Neutrophil (primary cell): ENCODE data around the gene RUVBL2.
"Not testable (repeated sequence)": the region's sequence is repeated elsewhere in the genome, so short reads cannot be mapped to it uniquely, and the experiment has no call there.

Experiments used
- H3K27ac ChIP-seq: fragments of 200-600 bp; sonication (generic); 2 replicates; pipeline ENCODE4 v1.5.1; 2016; ENCODE audit warnings: mild to moderate bottlenecking, moderate library complexity
- H3K27me3 ChIP-seq: fragments of 200-600 bp; sonication (generic); 2 replicates; pipeline ENCODE4 v1.6.0; 2016; ENCODE audit warnings: mild to moderate bottlenecking
- H3K36me3 ChIP-seq: fragments of 200-600 bp; sonication (generic); 2 replicates; pipeline ENCODE4 v1.5.1; 2017
- H3K4me1 ChIP-seq, 2 experiments: fragments of 200-600 bp in 1 of 2; sonication (generic) in 1 of 2; 1 replicate in 1 of 2; 2 replicates in 1 of 2; pipeline versions ENCODE4 v1.5.1 to v1.6.1; 2013 to 2016; ENCODE audit warnings: low read depth in 1 of 2, low read length in 1 of 2, mild to moderate bottlenecking in 1 of 2, moderate library complexity in 1 of 2; ENCODE audit not compliant: control insufficient read depth in 1 of 2, insufficient read depth in 1 of 2
- H3K4me3 ChIP-seq, 2 experiments: fragments of 200-600 bp in 1 of 2; sonication (generic) in 1 of 2; 1 replicate in 1 of 2; 2 replicates in 1 of 2; pipeline ENCODE4 v1.5.1; 2013 to 2016; ENCODE audit warnings: low read depth in 1 of 2, low read length in 1 of 2, mild to moderate bottlenecking in 1 of 2, moderate library complexity in 1 of 2
- H3K9me3 ChIP-seq: fragments of 200-600 bp; sonication (generic); 2 replicates; pipeline ENCODE4 v1.5.1; 2016
- TF ChIP-seq, protein P1 (sequence below): fragments of 200-600 bp; sonication (generic); IDR thresholded peaks from 2 replicates; pipeline ENCODE4 v1.5.1; 2016; ENCODE audit warnings: antibody characterized with exemption

RUVBL2 gene

DNA sequence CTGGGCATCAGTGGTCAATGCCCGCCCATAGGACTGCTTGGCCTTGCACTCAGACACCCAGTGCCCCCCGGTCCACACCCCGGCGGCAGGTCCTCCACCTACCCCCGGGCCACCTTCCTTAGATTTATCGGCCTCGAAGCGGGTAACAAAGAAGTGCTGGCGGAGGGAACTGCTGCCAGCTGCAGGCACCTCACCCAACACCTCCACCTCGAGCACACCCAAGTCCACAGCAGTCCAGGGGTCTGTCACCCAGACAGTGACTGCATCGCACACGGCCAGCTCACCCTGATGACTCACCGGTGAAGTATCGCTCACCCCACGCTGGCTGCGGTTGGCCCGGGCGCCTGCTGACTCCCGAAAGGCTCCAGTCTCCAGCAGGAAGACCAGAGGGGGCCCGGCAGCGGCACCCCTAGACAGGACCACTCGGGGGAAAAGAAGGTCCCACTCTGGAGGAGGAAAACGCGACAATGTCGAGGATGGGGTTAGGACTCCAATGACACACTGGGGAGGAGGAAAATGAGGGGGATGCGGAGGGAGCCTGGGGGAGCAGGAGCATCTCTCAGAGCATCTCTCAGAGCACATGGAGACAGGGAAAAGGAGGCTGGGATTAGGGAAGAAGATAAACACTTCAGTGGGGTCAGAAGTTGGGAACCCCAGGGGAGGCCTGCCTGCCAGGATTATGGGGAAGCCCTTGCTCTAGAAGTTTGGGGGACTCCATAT is 45.0 kb downstream of the RUVBL2 start:
- H3K4me3 ChIP-seq, H3K9me3 ChIP-seq, H3K4me1 ChIP-seq, H3K36me3 ChIP-seq, H3K27ac ChIP-seq, H3K27me3 ChIP-seq: not testable (repeated sequence)

DNA sequence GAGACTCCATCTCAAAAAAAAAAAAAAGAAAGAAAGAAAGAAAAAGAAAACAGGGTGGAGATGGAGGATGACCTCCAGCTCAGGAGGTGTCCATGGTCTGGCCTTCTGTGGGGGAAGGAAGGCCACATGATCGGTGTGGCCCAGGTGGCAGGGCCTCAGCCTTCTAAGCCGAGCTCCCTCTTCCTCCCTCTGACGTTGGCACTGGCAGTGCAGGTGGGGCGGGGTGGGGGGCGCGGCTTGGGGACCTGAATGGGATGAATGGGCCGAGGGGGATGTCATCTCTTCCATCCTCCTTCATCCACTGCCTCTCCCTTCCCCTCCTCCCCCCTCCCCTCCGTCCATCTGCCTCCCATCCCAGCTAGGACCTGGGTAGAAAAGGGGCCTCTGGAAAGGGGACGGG is 46.0 kb downstream of the RUVBL2 start:
- not testable (repeated sequence) for H3K36me3 ChIP-seq, H3K4me3 ChIP-seq, H3K4me1 ChIP-seq, H3K9me3 ChIP-seq, H3K27ac ChIP-seq, H3K27me3 ChIP-seq

DNA sequence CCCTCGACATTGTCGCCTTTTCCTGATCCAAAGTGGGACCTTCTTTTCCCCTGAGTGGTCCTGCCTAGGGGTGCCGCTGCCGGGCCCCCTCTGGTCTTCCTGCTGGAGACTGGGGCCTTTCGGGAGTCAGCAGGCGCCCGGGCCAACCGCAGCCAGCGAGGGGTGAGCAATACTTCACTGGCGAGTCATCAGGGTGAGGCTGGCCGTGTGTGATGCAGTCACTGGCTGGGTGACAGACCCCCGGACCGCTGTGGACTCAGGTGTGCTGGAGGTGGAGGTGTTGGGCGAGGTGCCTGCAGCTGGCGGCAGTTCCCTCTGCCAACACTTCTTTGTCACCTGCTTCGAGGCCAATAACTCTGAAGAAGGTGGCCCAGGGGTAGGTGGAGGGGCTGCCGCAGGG is 48.5 kb downstream of the RUVBL2 start:
- Histone ChIP-seq H3K4me3 (no peak overlapping the region), H3K4me1 (no peaks in the 10 kb centered on the region), H3K27me3 (no peaks in the 10 kb centered on the region), H3K36me3 (no peaks in the 10 kb centered on the region), H3K9me3 (no peaks in the 10 kb centered on the region), H3K27ac (no peak overlapping the region)
- TF ChIP-seq, protein P1, sequence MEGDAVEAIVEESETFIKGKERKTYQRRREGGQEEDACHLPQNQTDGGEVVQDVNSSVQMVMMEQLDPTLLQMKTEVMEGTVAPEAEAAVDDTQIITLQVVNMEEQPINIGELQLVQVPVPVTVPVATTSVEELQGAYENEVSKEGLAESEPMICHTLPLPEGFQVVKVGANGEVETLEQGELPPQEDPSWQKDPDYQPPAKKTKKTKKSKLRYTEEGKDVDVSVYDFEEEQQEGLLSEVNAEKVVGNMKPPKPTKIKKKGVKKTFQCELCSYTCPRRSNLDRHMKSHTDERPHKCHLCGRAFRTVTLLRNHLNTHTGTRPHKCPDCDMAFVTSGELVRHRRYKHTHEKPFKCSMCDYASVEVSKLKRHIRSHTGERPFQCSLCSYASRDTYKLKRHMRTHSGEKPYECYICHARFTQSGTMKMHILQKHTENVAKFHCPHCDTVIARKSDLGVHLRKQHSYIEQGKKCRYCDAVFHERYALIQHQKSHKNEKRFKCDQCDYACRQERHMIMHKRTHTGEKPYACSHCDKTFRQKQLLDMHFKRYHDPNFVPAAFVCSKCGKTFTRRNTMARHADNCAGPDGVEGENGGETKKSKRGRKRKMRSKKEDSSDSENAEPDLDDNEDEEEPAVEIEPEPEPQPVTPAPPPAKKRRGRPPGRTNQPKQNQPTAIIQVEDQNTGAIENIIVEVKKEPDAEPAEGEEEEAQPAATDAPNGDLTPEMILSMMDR, result no peak

DNA sequence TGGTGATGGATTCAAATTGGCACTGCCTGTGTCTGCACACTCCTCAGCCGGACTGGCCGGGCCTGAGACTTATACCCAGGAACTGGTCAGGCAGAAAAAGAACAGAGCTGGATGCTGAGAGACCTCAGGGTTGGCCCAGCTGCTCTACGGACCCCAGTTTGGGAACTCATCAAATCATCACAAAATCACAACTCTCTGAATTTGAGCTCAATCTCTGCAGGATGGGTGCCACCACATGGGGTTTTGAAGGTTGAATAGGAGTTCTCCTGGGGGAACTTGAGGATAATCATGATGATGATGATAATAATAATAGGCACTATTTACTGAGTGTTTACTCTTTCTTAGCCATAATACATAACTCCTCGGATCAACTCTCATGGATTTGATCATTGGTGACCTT is 49.0 kb downstream of the RUVBL2 start:
- H3K9me3 ChIP-seq, H3K27ac ChIP-seq, H3K36me3 ChIP-seq, H3K27me3 ChIP-seq, H3K4me3 ChIP-seq, H3K4me1 ChIP-seq: not testable (repeated sequence)

DNA sequence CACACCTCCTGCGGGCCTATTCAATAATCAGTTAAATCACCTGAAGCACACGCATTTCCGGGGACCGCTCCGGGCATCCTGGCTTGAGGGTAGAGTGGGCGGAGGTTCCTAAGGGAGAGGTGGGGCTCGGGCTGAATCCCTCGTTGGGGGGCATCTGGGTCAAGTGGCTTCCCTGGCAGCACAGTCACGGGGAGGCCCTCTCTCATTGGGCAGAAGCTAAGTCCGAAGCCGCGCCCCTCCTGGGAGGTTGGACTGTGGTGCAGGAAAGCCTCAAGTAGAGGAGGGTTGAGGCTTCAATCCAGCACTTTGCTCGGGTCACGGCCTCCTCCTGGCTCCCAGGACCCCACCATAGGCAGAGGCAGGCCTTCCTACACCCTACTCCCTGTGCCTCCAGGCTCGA is 49.9 kb downstream of the RUVBL2 start, which contains the start of gene CGB5:
TSS of gene CGB5 (plus strand) at position 301 of the 400 bp plus-strand sequence. CDS start 362 bp downstream, outside the sequence.
- not testable (repeated sequence) for H3K4me3 ChIP-seq, H3K36me3 ChIP-seq, H3K4me1 ChIP-seq, H3K27me3 ChIP-seq, H3K27ac ChIP-seq, H3K9me3 ChIP-seq

DNA sequence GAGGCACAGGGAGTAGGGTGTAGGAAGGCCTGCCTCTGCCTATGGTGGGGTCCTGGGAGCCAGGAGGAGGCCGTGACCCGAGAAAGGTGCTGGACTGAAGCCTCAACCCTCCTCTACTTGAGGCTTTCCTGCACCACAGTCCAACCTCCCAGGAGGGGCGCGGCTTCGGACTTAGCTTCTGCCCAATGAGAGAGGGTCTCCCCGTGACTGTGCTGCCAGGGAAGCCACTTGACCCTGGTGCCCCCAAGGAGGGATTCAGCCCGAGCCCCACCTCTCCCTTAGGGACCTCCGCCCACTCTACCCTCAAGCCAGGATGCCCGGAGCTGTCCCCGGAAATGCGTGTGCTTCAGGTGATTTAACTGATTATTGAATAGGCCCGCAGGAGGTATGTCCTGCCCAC is 55.3 kb downstream of the RUVBL2 start, which contains the start of gene CGB8:
TSS of gene CGB8 (minus strand) at position 101 of the 400 bp plus-strand sequence. CDS start 372 bp downstream, outside the sequence.
- H3K4me3 ChIP-seq, H3K9me3 ChIP-seq, H3K27ac ChIP-seq, H3K36me3 ChIP-seq, H3K4me1 ChIP-seq, H3K27me3 ChIP-seq: not testable (repeated sequence)

DNA sequence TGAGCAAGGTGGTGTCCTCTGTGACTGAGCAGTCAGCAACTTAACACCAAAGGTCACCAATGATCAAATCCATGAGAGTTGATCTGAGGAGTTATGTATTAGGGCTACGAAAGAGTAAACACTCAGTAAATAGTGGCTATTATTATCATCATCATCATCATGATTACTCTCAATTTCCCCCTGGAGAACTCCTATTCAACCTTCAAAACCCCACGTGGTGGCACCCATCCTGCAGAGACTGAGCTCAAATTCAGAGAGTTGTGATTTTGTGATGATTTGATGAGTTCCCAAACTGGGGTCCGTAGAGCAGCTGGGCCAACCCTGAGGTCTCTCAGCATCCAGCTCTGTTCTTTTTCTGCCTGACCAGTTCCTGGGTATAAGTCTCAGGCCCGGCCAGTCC is 56.1 kb downstream of the RUVBL2 start:
- not testable (repeated sequence) for H3K4me1 ChIP-seq, H3K9me3 ChIP-seq, H3K27ac ChIP-seq, H3K4me3 ChIP-seq, H3K27me3 ChIP-seq, H3K36me3 ChIP-seq

DNA sequence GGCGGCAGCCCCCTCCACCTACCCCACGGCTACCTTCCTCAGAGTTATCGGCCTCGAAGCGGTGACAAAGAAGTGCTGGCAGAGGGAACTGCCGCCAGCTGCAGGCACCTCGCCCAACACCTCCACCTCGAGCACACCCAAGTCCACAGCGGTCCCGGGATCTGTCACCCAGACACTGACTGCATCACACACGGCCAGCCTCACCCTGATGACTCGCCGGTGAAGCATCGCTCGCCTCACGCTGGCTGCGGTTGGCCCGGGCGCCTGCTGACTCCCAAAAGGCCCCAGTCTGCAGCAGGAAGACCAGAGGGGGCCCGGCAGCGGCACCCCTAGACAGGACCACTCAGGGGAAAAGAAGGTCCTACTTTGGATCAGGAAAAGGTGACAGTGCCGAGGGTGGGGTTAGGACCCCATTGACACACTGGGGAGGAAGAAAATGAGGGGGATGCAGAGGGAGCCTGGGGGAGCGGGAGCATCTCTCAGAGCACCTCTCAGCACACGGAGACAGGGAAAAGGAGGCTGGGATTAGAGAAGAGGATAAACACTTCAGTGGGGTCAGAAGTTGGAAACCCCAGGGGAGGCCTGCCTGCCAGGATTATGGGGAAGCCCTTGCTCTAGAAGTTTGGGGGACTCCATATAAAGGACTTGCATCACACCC is 56.8 kb downstream of the RUVBL2 start:
- H3K27ac ChIP-seq, H3K4me1 ChIP-seq, H3K36me3 ChIP-seq, H3K4me3 ChIP-seq, H3K9me3 ChIP-seq: not testable (repeated sequence)
- peaks cover 13% of the 10 kb centered on the region for H3K27me3 ChIP-seq

DNA sequence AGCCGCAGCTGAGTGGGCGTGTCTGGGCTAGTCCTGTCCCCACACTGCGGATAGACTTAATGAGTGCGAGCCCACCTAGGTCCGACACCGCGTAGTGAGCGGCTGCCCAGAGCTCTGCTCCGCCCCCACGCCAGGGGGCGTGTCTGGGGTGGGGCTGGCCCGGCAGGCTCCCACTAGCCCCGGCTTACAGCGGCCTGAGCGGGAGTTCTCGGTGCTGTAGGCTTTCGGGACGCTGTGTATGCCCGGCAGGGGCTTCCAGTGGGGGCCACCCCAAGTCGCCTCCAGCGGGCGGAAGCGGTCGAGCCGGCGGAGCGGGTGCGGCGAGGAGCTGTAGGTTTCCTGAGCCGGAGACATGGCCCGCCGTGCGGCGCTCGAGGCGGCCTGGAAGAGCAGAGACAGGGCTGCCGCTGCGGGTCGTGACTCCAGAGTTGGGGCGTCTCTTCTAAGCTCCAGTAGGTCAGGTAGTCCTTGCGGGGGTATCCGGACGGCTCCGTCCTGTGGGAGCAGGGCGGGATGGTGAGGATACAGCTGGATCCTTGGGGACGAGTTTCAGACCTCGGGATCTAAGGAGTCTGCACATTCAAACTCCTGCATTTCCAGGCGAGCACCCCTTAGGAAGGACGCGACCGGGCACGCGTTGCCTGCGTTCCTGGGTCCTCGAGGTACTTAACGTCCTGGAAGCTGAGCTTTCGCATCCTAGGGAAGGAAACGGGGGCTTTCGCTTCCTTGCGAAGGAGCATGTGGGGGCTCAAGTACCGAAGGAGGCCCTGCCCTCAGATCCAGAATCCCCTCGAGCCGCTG is 62.6 kb downstream of the RUVBL2 start:
- H3K4me3 ChIP-seq, result peak overlapping the region; percentile 32 to 62
- H3K27me3 ChIP-seq, result peaks cover 71% of the 10 kb centered on the region
- H3K9me3 ChIP-seq, result no peaks in the 10 kb centered on the region
- no peak overlapping the region for H3K27ac ChIP-seq
- TF ChIP-seq, protein P1, result no peak
- peaks cover 18 to 21% of the 10 kb centered on the region in 2 experiments for H3K4me1 ChIP-seq
- H3K36me3 ChIP-seq, result no peaks in the 10 kb centered on the region

DNA sequence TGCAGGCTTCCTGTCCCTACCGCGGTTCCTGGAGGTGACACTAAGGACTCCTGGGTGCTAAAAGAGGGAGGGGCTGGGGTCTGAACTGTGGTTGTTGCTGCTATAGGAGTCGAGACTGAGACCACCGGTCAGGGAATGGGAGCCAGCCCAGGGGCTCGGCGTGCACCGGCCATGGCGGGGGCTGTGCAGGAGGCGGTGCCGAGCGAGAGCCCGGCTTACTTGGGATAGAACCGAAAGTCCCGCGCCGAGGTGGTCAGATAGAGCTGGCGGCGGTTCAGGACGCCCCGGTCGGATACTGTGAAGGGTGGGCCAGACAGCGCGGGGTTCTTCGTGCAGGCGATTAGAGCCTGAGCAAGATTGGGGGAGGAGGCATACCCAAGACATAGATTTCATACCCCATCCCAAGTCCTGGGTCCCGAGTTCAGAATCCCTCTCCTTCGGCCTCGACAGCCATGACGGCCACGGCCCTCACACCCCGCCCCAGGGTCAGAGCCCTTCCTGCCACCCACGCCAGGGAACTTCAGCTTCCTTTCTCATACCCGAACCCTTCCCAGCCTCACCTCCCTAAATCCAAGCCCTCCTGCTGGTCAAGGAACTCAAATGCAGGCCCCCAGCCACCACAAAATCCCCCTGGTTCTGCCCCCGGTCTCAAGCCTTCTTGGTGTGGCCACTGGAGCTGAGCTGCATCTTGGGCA is 63.4 kb downstream of the RUVBL2 start:
- not testable (repeated sequence) for H3K27ac ChIP-seq, H3K9me3 ChIP-seq, H3K36me3 ChIP-seq
- peaks cover 18 to 21% of the 10 kb centered on the region in 2 experiments for H3K4me1 ChIP-seq
- H3K27me3 ChIP-seq, result peaks cover 78% of the 10 kb centered on the region
- peak overlapping the region in 1 of 2 experiments; percentile 62 for H3K4me3 ChIP-seq
